ENCODE data around the gene FNDC3A. TPM values are rescaled to one million over a fixed set of nuclear protein-coding genes. Genes with fewer than 3 reads are reported as not detected.

Gene FNDC3A
- total RNA-seq, 1 donor, result 50.7 TPM

DNA sequence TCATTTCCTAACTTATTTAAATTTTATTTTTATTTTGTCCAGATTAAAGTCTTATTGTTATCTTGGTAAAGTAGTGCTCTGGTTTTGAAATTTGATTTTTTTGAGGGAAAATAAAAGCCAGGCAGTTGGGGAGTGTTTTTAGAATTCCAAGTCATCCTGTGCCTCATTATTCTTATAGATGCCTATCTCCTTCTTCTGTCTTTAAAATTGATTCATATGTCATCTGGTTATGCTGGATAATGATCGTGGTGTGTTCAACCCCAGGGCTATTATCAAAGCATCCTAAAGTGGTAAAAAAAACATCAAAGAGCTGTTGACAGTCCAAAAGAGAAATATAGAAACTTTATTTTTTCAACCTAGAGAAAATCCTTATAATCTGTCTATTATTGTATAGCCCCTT lies 6.0 kb upstream of the FNDC3A start:
- no peak for TF ChIP-seq CTCF (IDR thresholded peaks at IDR 0.05; ENCODE audit: extremely low read depth, low read depth, low read length)
- Histone ChIP-seq H2AFZ (ENCODE audit: low read length) (no peak overlapping the region), H3K79me2 (ENCODE audit: insufficient read depth, low read length) (no peaks in the 10 kb centered on the region), H3K4me3 (ENCODE audit: insufficient read depth, low read length) (no peak overlapping the region), H3K27me3 (ENCODE audit: insufficient read depth, low read length) (no peaks in the 10 kb centered on the region), H4K20me1 (ENCODE audit: insufficient read depth, low read length) (no peaks in the 10 kb centered on the region), H3K4me2 (ENCODE audit: insufficient read depth, low read length) (no peak overlapping the region), H3K27ac (ENCODE audit: low read depth, low read length) (no peak overlapping the region), H3K4me1 (ENCODE audit: insufficient read depth, low read length) (no peaks in the 10 kb centered on the region), H3K36me3 (ENCODE audit: insufficient read depth, low read length) (no peaks in the 10 kb centered on the region), H3K9me3 (ENCODE audit: low read depth, low read length) (peaks cover 5% of the 10 kb centered on the region)
- no peak for DNase-seq (ENCODE audit: insufficient read length, low spot score, missing footprints)

GRCh38 chr13:48973845-48974431 lies 1.8 kb upstream of the FNDC3A start:
- peaks cover 24% of the 10 kb centered on the region for H3K79me2 ChIP-seq (ENCODE audit: insufficient read depth, low read length)
- DNase-seq (ENCODE audit: insufficient read length, low spot score, missing footprints), result no peak

GRCh38 chr13:48975101-48975855 lies 434 bp upstream of the FNDC3A start:
- H2AFZ ChIP-seq (ENCODE audit: low read length), result peak overlapping the region; percentile 68
- no peak for TF ChIP-seq CTCF (IDR thresholded peaks at IDR 0.05; ENCODE audit: extremely low read depth, low read depth, low read length)
- H3K4me1 ChIP-seq (ENCODE audit: insufficient read depth, low read length), result peaks cover 21% of the 10 kb centered on the region
- peak overlapping the region; percentile 87 for H3K27ac ChIP-seq (ENCODE audit: low read depth, low read length)
- peaks cover 5% of the 10 kb centered on the region for H3K9me3 ChIP-seq (ENCODE audit: low read depth, low read length)
- H3K79me2 ChIP-seq (ENCODE audit: insufficient read depth, low read length), result peaks cover 37% of the 10 kb centered on the region
- DNase-seq (ENCODE audit: insufficient read length, low spot score, missing footprints), result no peak
- peak overlapping the region; percentile 90 for H3K4me3 ChIP-seq (ENCODE audit: insufficient read depth, low read length)
- H3K27me3 ChIP-seq (ENCODE audit: insufficient read depth, low read length), result no peaks in the 10 kb centered on the region
- H4K20me1 ChIP-seq (ENCODE audit: insufficient read depth, low read length), result no peaks in the 10 kb centered on the region
- H3K36me3 ChIP-seq (ENCODE audit: insufficient read depth, low read length), result no peaks in the 10 kb centered on the region
- peak overlapping the region; percentile 64 for H3K4me2 ChIP-seq (ENCODE audit: insufficient read depth, low read length)

More at GRCh38 chr13:48973845-48974431, 1.8 kb upstream of the FNDC3A start:
- Histone ChIP-seq H3K4me2 (ENCODE audit: insufficient read depth, low read length) (no peak overlapping the region), H3K9me3 (ENCODE audit: low read depth, low read length) (peaks cover 5% of the 10 kb centered on the region), H3K27me3 (ENCODE audit: insufficient read depth, low read length) (no peaks in the 10 kb centered on the region), H4K20me1 (ENCODE audit: insufficient read depth, low read length) (no peaks in the 10 kb centered on the region), H3K36me3 (ENCODE audit: insufficient read depth, low read length) (no peaks in the 10 kb centered on the region), H3K4me3 (ENCODE audit: insufficient read depth, low read length) (no peak overlapping the region), H3K27ac (ENCODE audit: low read depth, low read length) (no peak overlapping the region), H3K4me1 (ENCODE audit: insufficient read depth, low read length) (peaks cover 13% of the 10 kb centered on the region), H2AFZ (ENCODE audit: low read length) (no peak overlapping the region)
- TF ChIP-seq CTCF (IDR thresholded peaks at IDR 0.05; ENCODE audit: extremely low read depth, low read depth, low read length), result no peak

DNA sequence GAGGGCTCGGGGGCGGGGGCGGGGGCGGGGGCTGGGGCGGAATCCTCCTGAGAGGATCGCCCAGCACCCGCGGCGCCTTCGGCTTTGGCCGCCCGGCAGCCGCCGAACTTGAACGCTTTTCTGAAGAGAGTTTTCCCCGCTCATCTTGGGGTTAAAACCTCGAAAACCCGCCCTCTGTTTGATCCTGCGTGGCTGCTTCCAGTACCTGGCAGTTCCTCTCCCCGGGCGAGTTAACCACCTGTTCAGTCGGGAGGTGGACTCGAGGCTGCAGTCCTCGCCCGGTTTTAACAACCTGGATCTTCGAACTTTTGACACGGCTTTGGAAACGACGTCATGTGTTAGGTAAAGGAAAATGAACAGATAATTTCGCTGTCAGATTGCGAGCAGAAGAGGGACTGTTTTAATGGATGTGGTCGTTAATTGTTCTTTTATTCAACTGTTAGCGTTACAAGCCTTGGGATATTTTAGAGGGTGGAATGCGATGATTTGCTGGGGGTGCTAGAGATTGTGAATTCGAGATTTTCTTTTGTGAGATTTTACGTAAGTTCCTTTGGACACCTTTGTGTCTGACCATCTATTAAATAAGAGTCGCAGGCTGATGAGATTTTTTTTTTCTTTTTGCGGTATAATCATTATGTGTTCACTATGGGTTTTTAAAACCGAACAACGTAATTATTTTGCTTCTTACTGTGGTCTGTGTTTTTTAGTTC lies 1.0 kb downstream of the FNDC3A start:
- peak overlapping the region; percentile 91 for H2AFZ ChIP-seq (ENCODE audit: low read length)
- no peaks in the 10 kb centered on the region for H3K27me3 ChIP-seq (ENCODE audit: insufficient read depth, low read length)
- H4K20me1 ChIP-seq (ENCODE audit: insufficient read depth, low read length), result no peaks in the 10 kb centered on the region
- H3K9me3 ChIP-seq (ENCODE audit: low read depth, low read length), result peaks cover 5% of the 10 kb centered on the region
- H3K79me2 ChIP-seq (ENCODE audit: insufficient read depth, low read length), result peaks cover 52% of the 10 kb centered on the region
- H3K4me1 ChIP-seq (ENCODE audit: insufficient read depth, low read length), result peaks cover 21% of the 10 kb centered on the region
- H3K4me3 ChIP-seq (ENCODE audit: insufficient read depth, low read length), result peak overlapping the region; percentile 90
- no peaks in the 10 kb centered on the region for H3K36me3 ChIP-seq (ENCODE audit: insufficient read depth, low read length)
- H3K27ac ChIP-seq (ENCODE audit: low read depth, low read length), result peak overlapping the region; percentile 87
- peak overlapping the region; percentile 89 for H3K4me2 ChIP-seq (ENCODE audit: insufficient read depth, low read length)
- no peak for TF ChIP-seq CTCF (IDR thresholded peaks at IDR 0.05; ENCODE audit: extremely low read depth, low read depth, low read length)
- peak; percentile 50 for DNase-seq (ENCODE audit: insufficient read length, low spot score, missing footprints)
